ENCODE data around the gene RASGEF1B.

The RASGEF1B gene

DNA sequence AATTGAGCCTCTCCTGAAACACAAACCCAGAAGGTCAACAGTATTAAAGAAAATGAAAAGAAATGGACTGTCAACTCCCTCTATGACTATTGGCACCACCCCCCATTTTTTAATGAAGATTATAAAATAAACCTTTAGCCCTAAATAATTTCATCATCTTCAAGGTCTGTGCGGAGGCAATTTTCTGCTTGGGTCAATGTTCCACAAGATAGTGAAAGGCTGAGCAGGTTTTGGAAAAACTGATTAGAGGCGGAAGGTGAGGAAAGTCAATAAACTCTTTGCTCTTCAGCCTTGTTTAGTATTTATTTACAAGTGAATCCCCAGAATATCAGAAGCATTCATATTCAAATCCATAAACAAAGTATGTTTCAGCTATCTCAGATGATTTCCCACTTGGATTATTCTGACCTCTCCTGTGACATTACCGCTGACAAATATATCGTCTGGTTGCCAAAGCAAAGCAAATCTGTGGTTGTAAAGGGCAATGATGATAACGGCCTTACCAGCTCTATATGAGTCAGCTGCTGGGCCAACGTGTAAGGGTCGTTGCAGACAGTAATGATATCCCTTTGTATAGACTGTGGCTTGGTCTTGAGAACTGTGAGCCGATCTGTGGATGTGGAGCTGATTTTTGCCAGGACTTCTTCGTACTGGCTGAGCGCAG lies 24.0 kb downstream of the RASGEF1B start:
- no peak overlapping the region for H3K27ac ChIP-seq (ENCODE audit: low read length)
- H3K4me2 ChIP-seq (ENCODE audit: low read length), result no peak overlapping the region
- peaks cover 25% of the 10 kb centered on the region for H3K36me3 ChIP-seq (replicated peaks; ENCODE audit: low read depth, low read length)
- H3K79me2 ChIP-seq (ENCODE audit: low read length), result no peaks in the 10 kb centered on the region
- TF ChIP-seq, protein P1, sequence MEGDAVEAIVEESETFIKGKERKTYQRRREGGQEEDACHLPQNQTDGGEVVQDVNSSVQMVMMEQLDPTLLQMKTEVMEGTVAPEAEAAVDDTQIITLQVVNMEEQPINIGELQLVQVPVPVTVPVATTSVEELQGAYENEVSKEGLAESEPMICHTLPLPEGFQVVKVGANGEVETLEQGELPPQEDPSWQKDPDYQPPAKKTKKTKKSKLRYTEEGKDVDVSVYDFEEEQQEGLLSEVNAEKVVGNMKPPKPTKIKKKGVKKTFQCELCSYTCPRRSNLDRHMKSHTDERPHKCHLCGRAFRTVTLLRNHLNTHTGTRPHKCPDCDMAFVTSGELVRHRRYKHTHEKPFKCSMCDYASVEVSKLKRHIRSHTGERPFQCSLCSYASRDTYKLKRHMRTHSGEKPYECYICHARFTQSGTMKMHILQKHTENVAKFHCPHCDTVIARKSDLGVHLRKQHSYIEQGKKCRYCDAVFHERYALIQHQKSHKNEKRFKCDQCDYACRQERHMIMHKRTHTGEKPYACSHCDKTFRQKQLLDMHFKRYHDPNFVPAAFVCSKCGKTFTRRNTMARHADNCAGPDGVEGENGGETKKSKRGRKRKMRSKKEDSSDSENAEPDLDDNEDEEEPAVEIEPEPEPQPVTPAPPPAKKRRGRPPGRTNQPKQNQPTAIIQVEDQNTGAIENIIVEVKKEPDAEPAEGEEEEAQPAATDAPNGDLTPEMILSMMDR (IDR thresholded peaks at IDR 0.05; ENCODE audit: low read depth, low read length), result no peak
- TF ChIP-seq EZH2phosphoT487 (IDR thresholded peaks at IDR 0.05; ENCODE audit: low read depth), result no peak
- H3K9ac ChIP-seq (ENCODE audit: low read length), result no peak overlapping the region
- H3K9me3 ChIP-seq (ENCODE audit: insufficient read depth, low read length), result no peaks in the 10 kb centered on the region
- no peak overlapping the region for H2AFZ ChIP-seq (ENCODE audit: low read depth, low read length)
- no peaks in the 10 kb centered on the region for H3K27me3 ChIP-seq (ENCODE audit: low read depth, low read length)
- no peak overlapping the region for H3K4me3 ChIP-seq (ENCODE audit: low read length)
- H3K4me1 ChIP-seq (ENCODE audit: low read length), result peaks cover 14% of the 10 kb centered on the region
- no peaks in the 10 kb centered on the region for H4K20me1 ChIP-seq (ENCODE audit: insufficient read depth, low read length)

DNA sequence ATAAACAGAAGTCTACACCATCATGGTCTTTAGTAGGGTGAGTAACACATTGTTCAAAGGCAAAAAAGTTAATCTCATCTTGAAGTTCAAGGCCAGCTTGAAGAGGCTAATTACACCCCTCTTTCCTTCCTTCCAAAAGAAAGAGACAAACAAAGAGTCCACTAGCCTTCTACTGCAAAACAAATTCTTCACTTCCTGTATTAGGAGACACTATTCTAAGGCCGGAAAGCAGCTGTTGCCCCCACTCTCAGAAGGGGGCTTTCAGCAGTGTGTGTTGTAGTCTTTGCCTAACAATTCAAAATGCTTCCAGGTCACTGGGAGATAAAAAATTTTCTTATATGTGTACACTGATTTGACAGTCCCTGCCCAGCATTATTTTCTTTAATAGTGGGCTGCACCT lies 25.1 kb downstream of the RASGEF1B start:
- H3K79me2 ChIP-seq (ENCODE audit: low read length), result no peaks in the 10 kb centered on the region
- H3K27me3 ChIP-seq (ENCODE audit: low read depth, low read length), result no peaks in the 10 kb centered on the region
- no peak overlapping the region for H3K4me2 ChIP-seq (ENCODE audit: low read length)
- H2AFZ ChIP-seq (ENCODE audit: low read depth, low read length), result no peak overlapping the region
- H4K20me1 ChIP-seq (ENCODE audit: insufficient read depth, low read length), result no peaks in the 10 kb centered on the region
- H3K27ac ChIP-seq (ENCODE audit: low read length), result no peak overlapping the region
- peaks cover 25% of the 10 kb centered on the region for H3K36me3 ChIP-seq (replicated peaks; ENCODE audit: low read depth, low read length)
- no peaks in the 10 kb centered on the region for H3K9me3 ChIP-seq (ENCODE audit: insufficient read depth, low read length)
- H3K9ac ChIP-seq (ENCODE audit: low read length), result no peak overlapping the region
- H3K4me3 ChIP-seq (ENCODE audit: low read length), result no peak overlapping the region
- H3K4me1 ChIP-seq (ENCODE audit: low read length), result peaks cover 7% of the 10 kb centered on the region
- TF ChIP-seq, protein P1 (IDR thresholded peaks at IDR 0.05; ENCODE audit: low read depth, low read length), result no peak
- no peak for TF ChIP-seq EZH2phosphoT487 (IDR thresholded peaks at IDR 0.05; ENCODE audit: low read depth)

DNA sequence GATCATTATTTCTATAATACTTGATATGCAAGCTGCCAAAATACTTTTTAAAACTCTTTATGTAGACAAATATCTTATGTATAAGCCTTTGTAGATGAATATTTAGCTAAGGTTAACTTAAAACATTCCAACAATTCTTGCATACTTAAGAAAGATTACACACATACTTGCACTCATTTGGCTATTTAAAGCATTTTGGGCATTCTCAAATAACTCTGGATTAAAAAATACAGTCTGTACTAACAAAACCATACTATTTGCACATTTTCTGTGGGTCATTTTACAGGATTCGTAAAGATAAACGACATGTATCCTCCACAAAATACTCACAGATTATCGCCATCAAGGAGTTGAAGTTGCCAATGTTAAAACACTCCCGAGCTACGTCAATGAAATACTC lies 26.5 kb downstream of the RASGEF1B start:
- Histone ChIP-seq H3K36me3 (replicated peaks; ENCODE audit: low read depth, low read length) (peaks cover 25% of the 10 kb centered on the region), H3K4me1 (ENCODE audit: low read length) (peaks cover 7% of the 10 kb centered on the region), H4K20me1 (ENCODE audit: insufficient read depth, low read length) (no peaks in the 10 kb centered on the region), H2AFZ (ENCODE audit: low read depth, low read length) (no peak overlapping the region), H3K27ac (ENCODE audit: low read length) (no peak overlapping the region), H3K79me2 (ENCODE audit: low read length) (no peaks in the 10 kb centered on the region), H3K9me3 (ENCODE audit: insufficient read depth, low read length) (no peaks in the 10 kb centered on the region), H3K4me2 (ENCODE audit: low read length) (no peak overlapping the region), H3K27me3 (ENCODE audit: low read depth, low read length) (no peaks in the 10 kb centered on the region), H3K4me3 (ENCODE audit: low read length) (no peak overlapping the region), H3K9ac (ENCODE audit: low read length) (no peak overlapping the region)
- TF ChIP-seq, protein P1 (IDR thresholded peaks at IDR 0.05; ENCODE audit: low read depth, low read length), result no peak
- no peak for TF ChIP-seq EZH2phosphoT487 (IDR thresholded peaks at IDR 0.05; ENCODE audit: low read depth)

DNA sequence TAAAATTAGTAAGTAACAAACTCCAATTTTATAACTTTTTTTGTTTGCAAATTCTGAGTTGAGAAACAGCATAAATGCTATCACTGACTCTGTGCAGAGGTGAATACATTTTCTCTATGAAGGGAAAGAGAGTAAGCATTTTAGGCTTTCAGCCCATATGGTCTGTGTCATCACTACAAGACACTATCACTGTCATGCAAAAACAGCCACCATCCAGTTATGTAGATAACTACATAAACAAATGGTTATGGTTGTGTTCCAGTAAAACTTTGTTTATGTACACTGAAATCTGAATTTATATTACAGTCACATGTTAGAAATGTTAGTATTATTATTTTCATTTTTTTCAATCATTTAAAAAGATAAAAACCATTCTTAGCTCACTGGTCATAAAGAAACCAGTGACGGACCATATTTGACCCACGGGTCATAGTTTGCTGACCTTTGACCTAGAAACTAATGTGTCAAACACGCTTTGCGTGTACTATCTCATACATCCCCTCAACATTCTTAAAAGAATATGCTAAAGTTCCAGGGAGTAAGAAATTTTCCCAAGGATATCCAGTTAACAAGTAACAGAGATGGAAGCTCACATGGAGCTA lies 29.1 kb downstream of the RASGEF1B start:
- Histone ChIP-seq H3K4me1 (ENCODE audit: low read length) (peaks cover 10% of the 10 kb centered on the region), H3K79me2 (ENCODE audit: low read length) (no peaks in the 10 kb centered on the region), H3K27ac (ENCODE audit: low read length) (no peak overlapping the region), H3K9me3 (ENCODE audit: insufficient read depth, low read length) (no peaks in the 10 kb centered on the region), H3K4me2 (ENCODE audit: low read length) (no peak overlapping the region), H3K36me3 (replicated peaks; ENCODE audit: low read depth, low read length) (peaks cover 28% of the 10 kb centered on the region), H3K27me3 (ENCODE audit: low read depth, low read length) (no peaks in the 10 kb centered on the region), H3K9ac (ENCODE audit: low read length) (no peak overlapping the region), H3K4me3 (ENCODE audit: low read length) (no peak overlapping the region), H2AFZ (ENCODE audit: low read depth, low read length) (no peak overlapping the region), H4K20me1 (ENCODE audit: insufficient read depth, low read length) (no peaks in the 10 kb centered on the region)
- TF ChIP-seq, protein P1 (IDR thresholded peaks at IDR 0.05; ENCODE audit: low read depth, low read length), result no peak
